HCT116 (cell line): ENCODE measurements around the gene LAPTM4A.
"Not testable (repeated sequence)": the region's sequence is repeated elsewhere in the genome, so short reads cannot be mapped to it uniquely, and the experiment has no call there.

Experiments
- EGR1 ChIP-seq: IDR thresholded peaks from 2 replicates; pipeline ENCODE4 v1.6.1; 2012; ENCODE audit warnings: low read depth
- EZH2 ChIP-seq: fragments of 200-600 bp; sonication (generic); IDR thresholded peaks from 2 replicates; pipeline ENCODE4 v1.6.1; 2017; ENCODE audit warnings: antibody characterized with exemption, mixed run types
- POLR2A ChIP-seq: IDR thresholded peaks from 2 replicates; pipeline ENCODE4 v1.7.0; 2011; ENCODE audit warnings: borderline replicate concordance; ENCODE audit not compliant: insufficient read depth, insufficient read length; ENCODE audit errors: extremely low read depth
- RAD21 ChIP-seq: IDR thresholded peaks from 2 replicates; pipeline ENCODE4 v1.6.1; 2012; ENCODE audit warnings: low read depth, mild to moderate bottlenecking
- SIN3A ChIP-seq: IDR thresholded peaks from 2 replicates; pipeline ENCODE4 v1.6.1; 2012; ENCODE audit warnings: low read depth
- YY1 ChIP-seq: IDR thresholded peaks from 2 replicates; pipeline ENCODE4 v1.6.1; 2011; ENCODE audit warnings: low read length, low read depth, moderate library complexity, mild to moderate bottlenecking; ENCODE audit not compliant: insufficient replicate concordance; ENCODE audit errors: extremely low read depth
- ZNF274 ChIP-seq: fragments of 200-500 bp; sonication (Bioruptor generic); IDR thresholded peaks from 2 replicates; pipeline ENCODE4 v1.6.1; 2014; ENCODE audit warnings: mild to moderate bottlenecking, low read depth, low read length, inconsistent platforms
- TF ChIP-seq, protein P1 (sequence below), 3 experiments: fragments of 200-600 bp in 1 of 3; sonication (generic) in 1 of 3; IDR thresholded peaks in 2 of 3; conservative IDR thresholded peaks in 1 of 3; 2 replicates each; pipeline ENCODE4 v1.5.1; 2012 to 2017; ENCODE audit warnings: low read depth in 2 of 3, low read length in 2 of 3, antibody characterized with exemption in 1 of 3, borderline replicate concordance in 1 of 3, control low read depth in 1 of 3, mild to moderate bottlenecking in 1 of 3, mixed read lengths in 1 of 3, mixed run types in 1 of 3, moderate library complexity in 1 of 3; ENCODE audit not compliant: insufficient read depth in 1 of 3

DNA sequence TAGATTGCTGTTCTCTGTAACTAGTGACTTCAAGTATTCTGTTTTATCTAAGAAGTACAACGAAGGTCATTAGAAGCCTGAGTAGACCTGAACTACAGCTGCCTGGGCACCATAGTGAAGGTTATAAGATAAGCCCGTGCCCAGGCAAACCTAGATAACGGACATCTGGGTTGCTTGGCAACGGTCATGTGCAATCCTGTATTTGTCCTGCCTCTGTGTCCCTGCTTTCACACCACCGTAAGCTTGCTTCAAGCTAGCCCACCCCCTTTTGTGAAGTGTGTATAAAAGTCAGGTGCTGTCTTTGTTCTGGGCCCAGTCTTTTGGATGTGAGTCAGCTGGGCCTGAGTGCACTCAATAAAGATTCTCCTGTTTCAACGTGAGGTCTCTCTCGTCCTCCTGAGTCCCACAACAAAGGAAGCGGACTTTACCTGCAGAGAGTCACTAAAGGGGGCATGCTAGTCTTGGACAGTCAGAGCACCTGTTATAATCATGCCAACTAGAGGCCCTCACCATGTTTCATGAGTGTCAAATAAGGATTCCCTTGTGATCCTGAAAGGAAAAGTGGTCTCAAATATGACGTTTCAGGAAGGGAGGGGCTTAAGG, 22.7 kb upstream of the LAPTM4A start:
- not testable (repeated sequence) for TF ChIP-seq RAD21, POLR2A, EZH2, YY1, EGR1, ZNF274, SIN3A
- TF ChIP-seq, protein P1, sequence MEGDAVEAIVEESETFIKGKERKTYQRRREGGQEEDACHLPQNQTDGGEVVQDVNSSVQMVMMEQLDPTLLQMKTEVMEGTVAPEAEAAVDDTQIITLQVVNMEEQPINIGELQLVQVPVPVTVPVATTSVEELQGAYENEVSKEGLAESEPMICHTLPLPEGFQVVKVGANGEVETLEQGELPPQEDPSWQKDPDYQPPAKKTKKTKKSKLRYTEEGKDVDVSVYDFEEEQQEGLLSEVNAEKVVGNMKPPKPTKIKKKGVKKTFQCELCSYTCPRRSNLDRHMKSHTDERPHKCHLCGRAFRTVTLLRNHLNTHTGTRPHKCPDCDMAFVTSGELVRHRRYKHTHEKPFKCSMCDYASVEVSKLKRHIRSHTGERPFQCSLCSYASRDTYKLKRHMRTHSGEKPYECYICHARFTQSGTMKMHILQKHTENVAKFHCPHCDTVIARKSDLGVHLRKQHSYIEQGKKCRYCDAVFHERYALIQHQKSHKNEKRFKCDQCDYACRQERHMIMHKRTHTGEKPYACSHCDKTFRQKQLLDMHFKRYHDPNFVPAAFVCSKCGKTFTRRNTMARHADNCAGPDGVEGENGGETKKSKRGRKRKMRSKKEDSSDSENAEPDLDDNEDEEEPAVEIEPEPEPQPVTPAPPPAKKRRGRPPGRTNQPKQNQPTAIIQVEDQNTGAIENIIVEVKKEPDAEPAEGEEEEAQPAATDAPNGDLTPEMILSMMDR (IDR thresholded peaks at IDR 0.05 in 2 of 3, conservative IDR thresholded peaks at IDR 0.05 in 1 of 3; ENCODE audit: borderline replicate concordance in 1 of 3, insufficient read depth in 1 of 3, low read depth in 2 of 3, low read length in 2 of 3): not testable (repeated sequence)
